H1 (cell line): ENCODE data around the gene GLB1L2. TPM values are rescaled to one million over a fixed set of nuclear protein-coding genes. Genes with fewer than 3 reads are reported as not detected.

Source experiments
- CTCF ChIA-PET: fragments of 300-600 bp; sonication (Branson Sonifier 250); formaldehyde crosslinking; loops from one replicate; lab custom pipeline; 2021; ENCODE audit not compliant: partially characterized antibody; lab: Charles Lee
- POLR2A ChIA-PET: fragments of 300-600 bp; sonication (Branson Sonifier 250); formaldehyde crosslinking; loops from one replicate; lab custom pipeline; 2021; ENCODE audit warnings: inconsistent platforms; ENCODE audit not compliant: partially characterized antibody; lab: Charles Lee
- DNase-seq, 2 experiments: peaks; one replicate each; pipeline versions ENCODE4 v3.0.0 to v3.0.0-alpha.2; 2010 to 2022; ENCODE audit warnings: low spot score in 2 of 2, low read depth in 1 of 2, mixed read lengths in 1 of 2
- FAIRE-seq: peaks from 2 replicates; lab custom pipeline; 2011; peaks lifted over from hg19 to GRCh38; lab: Jason Lieb, UNC
- H2AFZ ChIP-seq: 2 replicates; pipeline ENCODE4 v1.8.1; 2012; ENCODE audit warnings: low read length, inconsistent platforms
- H2AK5ac ChIP-seq: 2 replicates; pipeline ENCODE4 v1.6.1; 2013; ENCODE audit warnings: low read depth, low read length
- H2BK120ac ChIP-seq: replicated peaks from 2 replicates; pipeline ENCODE3; 2013; ENCODE audit warnings: low read depth, low read length, inconsistent platforms
- H2BK12ac ChIP-seq: 2 replicates; pipeline ENCODE4 v1.6.1; 2013; ENCODE audit warnings: low read depth, low read length
- H2BK15ac ChIP-seq: 2 replicates; pipeline ENCODE4 v1.6.1; 2013; ENCODE audit warnings: low read length
- H2BK20ac ChIP-seq: 2 replicates; pipeline ENCODE4 v1.6.1; 2013; ENCODE audit warnings: low read length
- H2BK5ac ChIP-seq: 2 replicates; pipeline ENCODE4 v1.6.1; 2013; ENCODE audit warnings: low read depth, low read length
- H3K14ac ChIP-seq: 2 replicates; pipeline ENCODE4 v1.6.1; 2013; ENCODE audit warnings: inconsistent platforms; ENCODE audit not compliant: insufficient read length
- H3K18ac ChIP-seq: 2 replicates; pipeline ENCODE4 v1.6.1; 2013; ENCODE audit warnings: low read length; ENCODE audit errors: extremely low read depth
- H3K23ac ChIP-seq: 2 replicates; pipeline ENCODE4 v1.6.1; 2013; ENCODE audit warnings: inconsistent platforms; ENCODE audit not compliant: insufficient read length
- H3K23me2 ChIP-seq: 2 replicates; pipeline ENCODE4 v1.6.1; 2013; ENCODE audit warnings: low read depth, low read length
- H3K27ac ChIP-seq: 2 replicates; pipeline ENCODE4 v1.6.1; 2011; ENCODE audit warnings: low read depth, low read length, inconsistent platforms
- H3K27me3 ChIP-seq, 4 experiments: replicated peaks in 1 of 4; 1 replicate in 1 of 4; 2 replicates in 3 of 4; pipeline versions ENCODE4 v1.6.1 to v1.8.1; 2011 to 2013; ENCODE audit warnings: low read length in 3 of 4, mild to moderate bottlenecking in 3 of 4, inconsistent platforms in 2 of 4, mixed read lengths in 2 of 4, moderate library complexity in 1 of 4; ENCODE audit not compliant: control insufficient read depth in 3 of 4, insufficient read depth in 3 of 4; ENCODE audit errors: extremely low read depth in 1 of 4
- H3K36me3 ChIP-seq, 4 experiments: 2 replicates each; pipeline versions ENCODE4 v1.6.1 to v1.8.1; 2011 to 2013; ENCODE audit warnings: mild to moderate bottlenecking in 4 of 4, low read length in 3 of 4, moderate library complexity in 2 of 4, control low read depth in 1 of 4, inconsistent platforms in 1 of 4; ENCODE audit not compliant: insufficient read depth in 4 of 4, control insufficient read depth in 2 of 4
- H3K4ac ChIP-seq: replicated peaks from 2 replicates; pipeline ENCODE3; 2013; ENCODE audit warnings: low read length, low read depth, mixed read lengths, inconsistent platforms; ENCODE audit not compliant: insufficient read length
- H3K4me1 ChIP-seq, 4 experiments: replicated peaks in 1 of 4; 1 replicate in 1 of 4; 2 replicates in 3 of 4; pipeline versions ENCODE4 v1.6.1 to v1.8.1; 2011 to 2013; ENCODE audit warnings: low read length in 3 of 4, inconsistent platforms in 2 of 4, mixed read lengths in 1 of 4; ENCODE audit not compliant: insufficient read depth in 4 of 4, control insufficient read depth in 3 of 4
- H3K4me2 ChIP-seq, 2 experiments: 2 replicates each; pipeline versions ENCODE4 v1.6.1 to v1.8.1; 2011 to 2013; ENCODE audit warnings: low read depth in 2 of 2, low read length in 2 of 2, control low read depth in 1 of 2, inconsistent platforms in 1 of 2, mild to moderate bottlenecking in 1 of 2; ENCODE audit not compliant: insufficient read depth in 1 of 2
- H3K4me3 ChIP-seq, 4 experiments: fragments of 200-600, 300-600 bp in 1 of 4; sonication (generic), shearing (Covaris generic), sonication (Bioruptor Twin) in 1 of 4; 2 replicates each; pipeline versions ENCODE4 v1.5.1 to v1.8.1; 2011 to 2016; ENCODE audit warnings: low read length in 4 of 4, low read depth in 3 of 4, control low read depth in 2 of 4, inconsistent platforms in 2 of 4, mild to moderate bottlenecking in 2 of 4, mixed read lengths in 1 of 4, moderate library complexity in 1 of 4; ENCODE audit not compliant: insufficient read depth in 2 of 4; ENCODE audit errors: extremely low read depth in 1 of 4
- H3K56ac ChIP-seq: replicated peaks from 2 replicates; pipeline ENCODE3; 2013; ENCODE audit warnings: low read depth, mild to moderate bottlenecking, mixed read lengths, low read length, inconsistent platforms; ENCODE audit not compliant: insufficient read length
- H3K79me1 ChIP-seq: 2 replicates; pipeline ENCODE4 v1.6.1; 2013; ENCODE audit warnings: low read depth, low read length, control low read depth
- H3K79me2 ChIP-seq, 2 experiments: 2 replicates each; pipeline versions ENCODE4 v1.6.1 to v1.8.1; 2012 to 2013; ENCODE audit warnings: low read length in 2 of 2, mild to moderate bottlenecking in 2 of 2, inconsistent platforms in 1 of 2; ENCODE audit not compliant: insufficient read depth in 2 of 2, control insufficient read depth in 1 of 2
- H3K9ac ChIP-seq, 4 experiments: replicated peaks in 1 of 4; 1 replicate in 1 of 4; 2 replicates in 3 of 4; pipeline versions ENCODE4 v1.6.1 to v1.8.1; 2011 to 2013; ENCODE audit warnings: low read depth in 3 of 4, low read length in 3 of 4, control low read depth in 2 of 4, mild to moderate bottlenecking in 2 of 4, moderate library complexity in 2 of 4, inconsistent platforms in 1 of 4; ENCODE audit errors: extremely low read depth in 1 of 4
- H3K9me3 ChIP-seq, 2 experiments: 2 replicates each; pipeline versions ENCODE4 v1.6.1 to v1.8.1; 2012 to 2013; ENCODE audit warnings: mild to moderate bottlenecking in 2 of 2, moderate library complexity in 2 of 2, control low read depth in 1 of 2, inconsistent platforms in 1 of 2, low read depth in 1 of 2, low read length in 1 of 2, mixed read lengths in 1 of 2; ENCODE audit not compliant: insufficient read depth in 2 of 2
- H4K20me1 ChIP-seq, 2 experiments: replicated peaks in 1 of 2; 2 replicates each; pipeline versions ENCODE3 to v1.8.1; 2011 to 2013; ENCODE audit warnings: inconsistent platforms in 2 of 2, low read length in 2 of 2, mild to moderate bottlenecking in 1 of 2; ENCODE audit not compliant: insufficient read depth in 2 of 2, control insufficient read depth in 1 of 2
- H4K5ac ChIP-seq: 2 replicates; pipeline ENCODE4 v1.6.1; 2013; ENCODE audit warnings: low read length, low read depth, mixed read lengths, inconsistent platforms; ENCODE audit not compliant: insufficient read length
- H4K8ac ChIP-seq: 2 replicates; pipeline ENCODE4 v1.8.0; 2013; ENCODE audit warnings: mild to moderate bottlenecking, moderate library complexity, low read length, inconsistent platforms; ENCODE audit not compliant: insufficient read depth; ENCODE audit errors: extremely low read depth
- H4K91ac ChIP-seq: replicated peaks from 2 replicates; pipeline ENCODE3; 2013; ENCODE audit warnings: low read length, mixed read lengths, inconsistent platforms; ENCODE audit not compliant: insufficient read length
- ASH2L ChIP-seq: fragments of 200-600, 300-600 bp; sonication (generic); IDR thresholded peaks from one replicate; pipeline ENCODE4 v1.7.1; 2017; ENCODE audit warnings: low read length
- CTBP2 ChIP-seq: IDR thresholded peaks from 2 replicates; pipeline ENCODE4 v1.7.0; 2011; ENCODE audit warnings: borderline replicate concordance, mild to moderate bottlenecking, moderate library complexity, mixed read lengths, low read length; ENCODE audit not compliant: insufficient read depth, insufficient read length
- GABPA ChIP-seq: IDR thresholded peaks from 2 replicates; pipeline ENCODE4 v1.6.1; 2011; ENCODE audit warnings: mild to moderate bottlenecking, low read length, moderate library complexity, borderline replicate concordance; ENCODE audit not compliant: insufficient read depth
- GTF2F1 ChIP-seq: IDR thresholded peaks from 2 replicates; pipeline ENCODE4 v1.6.1; 2012; ENCODE audit warnings: low read depth, low read length, improper control_type of control experiment, borderline replicate concordance
- JUN ChIP-seq: IDR thresholded peaks from 2 replicates; pipeline ENCODE4 v1.6.1; 2011; ENCODE audit warnings: low read depth, mild to moderate bottlenecking, improper control_type of control experiment, low read length
- RNF2 ChIP-seq: fragments of 200-900, 300-1000 bp; sonication (generic); IDR thresholded peaks from 2 replicates; pipeline ENCODE4 v1.7.1; 2016; ENCODE audit warnings: borderline replicate concordance, low read depth, mild to moderate bottlenecking, antibody characterized with exemption, low read length; ENCODE audit not compliant: poor library complexity, severe bottlenecking; ENCODE audit errors: missing control alignments
- SAP30 ChIP-seq: fragments of 300-600 bp; sonication (generic); IDR thresholded peaks from 2 replicates; pipeline ENCODE4 v1.7.1; 2012; ENCODE audit warnings: low read length, moderate library complexity, mild to moderate bottlenecking, inconsistent platforms; ENCODE audit not compliant: insufficient read depth, insufficient replicate concordance
- SIX5 ChIP-seq: IDR thresholded peaks from 2 replicates; pipeline ENCODE4 v1.6.1; 2011; ENCODE audit warnings: mild to moderate bottlenecking, low read depth, low read length
- SP4 ChIP-seq: IDR thresholded peaks from 2 replicates; pipeline ENCODE4 v1.6.1; 2012; ENCODE audit warnings: low read length, inconsistent platforms
- YY1 ChIP-seq: IDR thresholded peaks from 2 replicates; pipeline ENCODE4 v1.6.1; 2011; ENCODE audit warnings: low read depth, mild to moderate bottlenecking, low read length
- WGBS, 2 experiments: shearing (Covaris generic) in 1 of 2; methylation state at CpG; one replicate each; pipeline versions ENCODE4 v1.1.6 to v1.1.7; 2013 to 2015; ENCODE audit warnings: low lambda C conversion rate in 2 of 2, mixed read lengths in 2 of 2, inconsistent platforms in 1 of 2, low coverage in 1 of 2, missing lambda C conversion rate in 1 of 2; ENCODE audit not compliant: insufficient replicate concordance in 2 of 2, insufficient coverage in 1 of 2, insufficient read length in 1 of 2; ENCODE audit errors: extremely low coverage in 1 of 2, missing lambda C conversion rate in 1 of 2; 5-methylcytosine and 5-hydroxymethylcytosine counted together
- polyA plus RNA-seq, 7 experiments: library from polyadenylated mRNA; depleted of rRNA in 3 of 7; stranded (reverse) in 5 of 7; unstranded in 2 of 7; fragments of >200 nt in 5 of 7; fragments of 200-250 nt in 2 of 7; gene quantifications; 1 replicate in 5 of 7; 2 replicates in 1 of 7; 4 replicates in 1 of 7; pipeline versions ENCODE4 v1.2.1 to v1.2.3, GENCODE V29; 2011 to 2013; ENCODE audit warnings: missing spikeins in 2 of 7, mixed read lengths in 2 of 7
- total RNA-seq: library from RNA; stranded (reverse); fragmentation: NEBNext Ultra II Directional; extraction: Animal tissue kit (Norgen Biotek cat#: 25700); gene quantifications from 2 replicates; pipeline ENCODE4 v1.2.1, GENCODE V29; 2021

The GLB1L2 gene
- total and polyA plus RNA-seq, 2 of the 8 experiments (the other 6 are each of a cell fraction or from before 2014, with no cell fraction given): 4.4 to 7.9 TPM

DNA sequence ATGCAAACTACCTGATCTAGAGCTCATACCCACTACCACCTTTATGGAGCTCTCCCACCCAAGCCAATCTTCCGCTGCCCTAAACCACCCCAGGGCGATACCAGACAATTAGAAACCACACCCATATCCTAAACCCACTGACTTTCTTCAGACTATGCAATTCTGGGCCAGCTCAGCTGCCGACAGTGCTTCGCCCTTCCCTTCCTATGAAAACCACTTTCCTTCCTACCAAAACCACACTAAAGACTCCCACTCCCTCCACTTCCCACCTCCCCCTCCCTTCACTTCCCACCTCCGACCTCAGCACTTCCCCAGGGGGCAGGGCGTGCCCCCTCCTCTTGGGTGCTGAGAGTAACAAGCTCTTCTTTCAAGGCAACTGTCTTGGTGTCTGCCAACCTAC, 55.2 kb downstream of the GLB1L2 start:
- no peak overlapping the region for H4K91ac ChIP-seq
- CTCF ChIA-PET: interaction anchor here (1.0 to 1.8 kb wide), 5 partner anchors 9 to 193 kb away, joined by 3 to 6 read pairs (median 4); no protein-coding TSS in a partner anchor
- no peak overlapping the region for H3K4ac ChIP-seq
- H3K23me2 ChIP-seq: no peaks in the 10 kb centered on the region
- peaks cover 5 to 15% of the 10 kb centered on the region in 2 experiments for H4K20me1 ChIP-seq
- no peak overlapping the region for H3K14ac ChIP-seq
- no peaks in the 10 kb centered on the region for H3K9me3 ChIP-seq
- H2AK5ac ChIP-seq: no peak overlapping the region
- no peak overlapping the region for H3K18ac ChIP-seq
- no peak overlapping the region for H2AFZ ChIP-seq
- no peak overlapping the region for H3K56ac ChIP-seq
- no peak overlapping the region for H3K27ac ChIP-seq
- no peak for TF ChIP-seq SP4
- TF ChIP-seq SIX5: no peak
- no peak for TF ChIP-seq RNF2
- no peak for TF ChIP-seq GABPA
- no peak for TF ChIP-seq YY1
- TF ChIP-seq SAP30: no peak
- no peak for TF ChIP-seq ASH2L
- TF ChIP-seq JUN: no peak
- no peak for TF ChIP-seq GTF2F1
- TF ChIP-seq CTBP2: no peak
- TF ChIP-seq, all 59 proteins: peak for 0
- Histone ChIP-seq H3K27me3 (no peaks in the 10 kb centered on the region), H2BK15ac (no peak overlapping the region), H2BK12ac (no peak overlapping the region), H3K9ac (no peak overlapping the region), H2BK20ac (no peak overlapping the region), H3K36me3 (peaks cover 0 to 7% (median 5%) of the 10 kb centered on the region in 4 experiments; a peak in 5 of 8 replicates), H3K4me3 (no peak overlapping the region), H3K4me1 (peaks cover 0 to 3% (median 0%) of the 10 kb centered on the region in 4 experiments; a peak in 1 of 7 replicates), H3K79me2 (no peaks in the 10 kb centered on the region), H2BK5ac (no peak overlapping the region), H3K23ac (no peak overlapping the region), H3K4me2 (no peak overlapping the region), H2BK120ac (no peak overlapping the region), H4K8ac (no peak overlapping the region), H3K79me1 (no peaks in the 10 kb centered on the region), H4K5ac (no peak overlapping the region)
- POLR2A ChIA-PET: interaction anchor here (0.8 kb wide), 1 partner anchor 24 kb away, joined by 3 read pairs; no protein-coding TSS in a partner anchor
- DNase-seq (no peak), FAIRE-seq (no peak)
- 92% methylated on average over 6 of the region's 6 CpGs; no CpG with 5 or more reads in 1 of the 2 experiments for WGBS, 2 experiments
